HS-5 (cell line): ENCODE data around the gene DTWD1.
"Not testable (repeated sequence)": the region's sequence is repeated elsewhere in the genome, so short reads cannot be mapped to it uniquely, and the experiment has no call there.

Experiments used
- DNase-seq: peaks from one replicate; pipeline ENCODE4 v3.0.0-alpha.2; 2012; ENCODE audit warnings: low read depth

Gene DTWD1

GRCh38 chr15:49620658-49621368 lies at the start of gene DTWD1, which contains the start of gene FAM227B:
Gene DTWD1 (plus strand): TSS chr15:49621048. CDS start chr15:49625168, 4,120 bp downstream.
Gene FAM227B (minus strand): TSS chr15:49620818. CDS start chr15:49615171, 5,647 bp downstream.
- DNase-seq, result peak; percentile 82

GRCh38 chr15:49573421-49573820 lies 47.4 kb upstream of the DTWD1 start:
- DNase-seq, result no peak

GRCh38 chr15:49589030-49589429 lies 31.8 kb upstream of the DTWD1 start:
- no peak for DNase-seq

GRCh38 chr15:49592829-49593316 lies 28.0 kb upstream of the DTWD1 start:
- not testable (repeated sequence) for DNase-seq

GRCh38 chr15:49604625-49605409 lies 16.0 kb upstream of the DTWD1 start:
- no peak for DNase-seq

- DNase-seq, result no peak
These were observed 15.3 kb upstream of the DTWD1 start for GRCh38 chr15:49605588-49605987.

GRCh38 chr15:49606594-49606993 lies 14.3 kb upstream of the DTWD1 start:
- no peak for DNase-seq

GRCh38 chr15:49610157-49610918 lies 10.5 kb upstream of the DTWD1 start:
- no peak for DNase-seq

- not testable (repeated sequence) for DNase-seq
These were observed 8.6 kb upstream of the DTWD1 start for GRCh38 chr15:49612240-49612639.

- DNase-seq, result no peak
These were observed 1.6 kb upstream of the DTWD1 start for GRCh38 chr15:49619226-49619625.

GRCh38 chr15:49620199-49620598 lies 649 bp upstream of the DTWD1 start:
- no peak for DNase-seq

- no peak for DNase-seq
These were observed 558 bp downstream of the DTWD1 start for GRCh38 chr15:49621401-49621811.

- DNase-seq, result no peak
These were observed 1.0 kb downstream of the DTWD1 start for GRCh38 chr15:49621887-49622286.

GRCh38 chr15:49622561-49622960 lies 1.7 kb downstream of the DTWD1 start:
- no peak for DNase-seq

- no peak for DNase-seq
These were observed 3.2 kb downstream of the DTWD1 start for GRCh38 chr15:49624056-49624455.

- no peak for DNase-seq
These were observed 4.7 kb downstream of the DTWD1 start for GRCh38 chr15:49625460-49626036.

- DNase-seq, result peak; percentile 91
These were observed 6.6 kb downstream of the DTWD1 start for GRCh38 chr15:49627407-49627877.

- DNase-seq, result no peak
These were observed 7.5 kb downstream of the DTWD1 start for GRCh38 chr15:49628379-49628778.

GRCh38 chr15:49637857-49638256 lies 17.0 kb downstream of the DTWD1 start:
- no peak for DNase-seq

GRCh38 chr15:49644364-49644794 lies 23.5 kb downstream of the DTWD1 start:
- DNase-seq, result no peak

GRCh38 chr15:49645277-49645676 lies 24.4 kb downstream of the DTWD1 start:
- DNase-seq, result no peak

- peak; percentile 51 for DNase-seq
These were observed 25.1 kb downstream of the DTWD1 start for GRCh38 chr15:49645941-49646340.
